SU-DHL-6 (cell line): ENCODE results near the gene TACC3.

Experiments used
- H2AFZ ChIP-seq: fragments of 200-600 bp; sonication (generic); 2 replicates; pipeline ENCODE4 v1.6.1; 2014; ENCODE audit warnings: low read depth, mild to moderate bottlenecking, moderate library complexity, mixed read lengths, antibody characterized with exemption, low read length; ENCODE audit not compliant: severe bottlenecking
- H3F3A ChIP-seq: fragments of 200-600 bp; shearing (Covaris generic); 2 replicates; pipeline ENCODE4 v1.6.0; 2016; ENCODE audit warnings: antibody characterized with exemption, mild to moderate bottlenecking; ENCODE audit not compliant: insufficient read depth
- H3K27ac ChIP-seq: fragments of 200-600 bp; sonication (generic); 2 replicates; pipeline ENCODE4 v1.5.1; 2016; ENCODE audit warnings: low read depth, mild to moderate bottlenecking, low read length, moderate library complexity, mixed read lengths
- H3K27me3 ChIP-seq: fragments of 200-600 bp; sonication (generic), shearing (Covaris generic); 2 replicates; pipeline ENCODE4 v1.6.0; 2014; ENCODE audit warnings: mild to moderate bottlenecking, low read length
- H3K36me3 ChIP-seq: fragments of 200-600 bp; sonication (generic); 2 replicates; pipeline ENCODE4 v1.6.1; 2014; ENCODE audit warnings: mild to moderate bottlenecking, low read length, mixed read lengths
- H3K4me2 ChIP-seq: fragments of 300-600, 200-600 bp; shearing (Covaris generic), sonication (generic); 2 replicates; pipeline ENCODE4 v1.6.0; 2014; ENCODE audit warnings: low read length, low read depth, mild to moderate bottlenecking; ENCODE audit not compliant: poor library complexity, severe bottlenecking
- H3K4me3 ChIP-seq: fragments of 200-600 bp; sonication (generic); 2 replicates; pipeline ENCODE4 v1.5.1; 2014; ENCODE audit warnings: antibody characterized with exemption, low read length, mild to moderate bottlenecking, mixed read lengths; ENCODE audit not compliant: insufficient read depth, poor library complexity, severe bottlenecking
- H3K79me2 ChIP-seq: fragments of 200-600 bp; sonication (generic); 2 replicates; pipeline ENCODE4 v1.6.1; 2014; ENCODE audit warnings: mild to moderate bottlenecking, low read length, moderate library complexity; ENCODE audit not compliant: insufficient read depth
- H3K9ac ChIP-seq: fragments of 200-600 bp; sonication (generic); 2 replicates; pipeline ENCODE4 v1.7.0; 2014; ENCODE audit warnings: mild to moderate bottlenecking, low read length
- H3K9me2 ChIP-seq: fragments of 200-600 bp; sonication (generic); replicated peaks from 2 replicates; pipeline ENCODE4 v1.6.1; 2014; ENCODE audit warnings: low read length; ENCODE audit not compliant: insufficient read depth
- H3K9me3 ChIP-seq: fragments of 200-600 bp; sonication (generic); 2 replicates; pipeline ENCODE4 v1.6.1; 2014; ENCODE audit warnings: low read length, mixed read lengths; ENCODE audit not compliant: insufficient read depth
- H4K20me1 ChIP-seq: fragments of 200-600 bp; sonication (generic); 2 replicates; pipeline ENCODE4 v1.6.1; 2014; ENCODE audit warnings: low read depth, mild to moderate bottlenecking, antibody characterized with exemption, low read length, moderate library complexity, mixed read lengths
- EZH2phosphoT487 ChIP-seq: fragments of 200-600 bp; sonication (generic), shearing (Covaris generic); conservative IDR thresholded peaks from 2 replicates; pipeline ENCODE4 v1.6.1; 2018; ENCODE audit warnings: mild to moderate bottlenecking, antibody characterized with exemption, low read length, moderate library complexity, mixed read lengths
- TF ChIP-seq, protein P1 (sequence below): fragments of 200-600 bp; sonication (generic); IDR thresholded peaks from one replicate; pipeline ENCODE4 v1.5.1; 2017; ENCODE audit warnings: antibody characterized with exemption, mild to moderate bottlenecking, low read length, moderate library complexity; ENCODE audit not compliant: insufficient read depth, poor library complexity, severe bottlenecking

The TACC3 gene

DNA sequence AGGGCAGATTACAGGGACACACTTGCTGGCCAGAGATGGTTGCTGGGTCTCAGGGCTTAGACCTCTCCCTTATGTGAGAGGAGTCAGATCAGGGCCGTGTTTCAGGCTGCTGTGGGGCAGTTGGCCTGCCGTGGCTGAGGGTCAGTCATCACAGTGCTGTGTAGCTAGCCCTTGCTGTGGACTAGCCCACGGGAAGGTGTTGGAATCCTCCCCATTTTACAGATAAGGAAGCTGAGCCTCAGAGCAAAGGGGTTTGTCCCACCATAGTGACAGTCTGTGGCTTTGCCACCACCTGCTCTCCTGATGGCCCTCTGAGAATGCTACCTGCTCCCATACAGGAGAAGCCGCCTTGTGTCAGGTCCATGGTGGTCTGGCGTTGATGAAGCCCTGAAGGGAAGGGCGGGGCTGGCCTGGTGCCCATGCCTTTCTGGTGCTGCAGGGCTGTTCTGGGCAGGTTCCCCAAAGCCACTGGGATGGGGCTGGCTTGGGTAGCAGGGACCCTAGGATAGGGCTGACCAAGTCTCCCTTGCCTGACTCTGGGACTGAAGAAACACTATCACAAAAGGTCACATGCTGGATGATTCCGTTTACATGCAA is 34.8 kb upstream of the TACC3 start:
- H3K79me2 ChIP-seq: no peaks in the 10 kb centered on the region

DNA sequence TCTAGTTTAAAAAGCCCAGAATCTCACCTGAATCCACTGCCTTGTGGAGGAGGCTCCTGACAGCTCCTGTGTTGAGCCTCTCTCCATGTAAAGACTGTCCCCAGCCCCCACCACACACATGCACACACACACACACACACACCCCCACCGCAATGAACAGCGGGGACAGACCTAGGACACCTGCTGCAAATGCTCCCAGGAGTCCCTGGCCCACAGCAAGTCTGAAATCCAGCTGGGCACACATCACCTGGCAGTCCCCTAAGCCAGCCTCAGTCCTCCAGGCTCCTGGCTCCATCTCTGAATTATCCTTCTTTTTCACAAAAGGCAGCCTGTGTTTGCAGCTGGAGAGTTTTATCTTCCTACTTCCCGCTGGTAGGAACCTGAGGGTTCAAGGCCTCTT is 30.6 kb upstream of the TACC3 start:
- H3K9me2 ChIP-seq: no peaks in the 10 kb centered on the region
- H3K79me2 ChIP-seq: no peaks in the 10 kb centered on the region
- H3K4me3 ChIP-seq: no peak overlapping the region
- no peaks in the 10 kb centered on the region for H3K9me3 ChIP-seq
- no peaks in the 10 kb centered on the region for H3K27me3 ChIP-seq
- no peak overlapping the region for H3K4me2 ChIP-seq
- H4K20me1 ChIP-seq: peaks cover 8% of the 10 kb centered on the region; the same call in 1 of the 2 replicates
- no peak overlapping the region for H3K9ac ChIP-seq
- no peak overlapping the region for H3K27ac ChIP-seq
- H3K36me3 ChIP-seq: peaks cover 30% of the 10 kb centered on the region
- TF ChIP-seq, protein P1, sequence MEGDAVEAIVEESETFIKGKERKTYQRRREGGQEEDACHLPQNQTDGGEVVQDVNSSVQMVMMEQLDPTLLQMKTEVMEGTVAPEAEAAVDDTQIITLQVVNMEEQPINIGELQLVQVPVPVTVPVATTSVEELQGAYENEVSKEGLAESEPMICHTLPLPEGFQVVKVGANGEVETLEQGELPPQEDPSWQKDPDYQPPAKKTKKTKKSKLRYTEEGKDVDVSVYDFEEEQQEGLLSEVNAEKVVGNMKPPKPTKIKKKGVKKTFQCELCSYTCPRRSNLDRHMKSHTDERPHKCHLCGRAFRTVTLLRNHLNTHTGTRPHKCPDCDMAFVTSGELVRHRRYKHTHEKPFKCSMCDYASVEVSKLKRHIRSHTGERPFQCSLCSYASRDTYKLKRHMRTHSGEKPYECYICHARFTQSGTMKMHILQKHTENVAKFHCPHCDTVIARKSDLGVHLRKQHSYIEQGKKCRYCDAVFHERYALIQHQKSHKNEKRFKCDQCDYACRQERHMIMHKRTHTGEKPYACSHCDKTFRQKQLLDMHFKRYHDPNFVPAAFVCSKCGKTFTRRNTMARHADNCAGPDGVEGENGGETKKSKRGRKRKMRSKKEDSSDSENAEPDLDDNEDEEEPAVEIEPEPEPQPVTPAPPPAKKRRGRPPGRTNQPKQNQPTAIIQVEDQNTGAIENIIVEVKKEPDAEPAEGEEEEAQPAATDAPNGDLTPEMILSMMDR: no peak
- TF ChIP-seq EZH2phosphoT487: no peak
- peaks cover 44% of the 10 kb centered on the region for H3F3A ChIP-seq
- no peak overlapping the region for H2AFZ ChIP-seq

More for the DNA sequence above, 34.8 kb upstream of the TACC3 start:
- Histone ChIP-seq H3K27me3 (no peaks in the 10 kb centered on the region), H3K9ac (no peak overlapping the region), H3F3A (peaks cover 22% of the 10 kb centered on the region), H2AFZ (no peak overlapping the region), H4K20me1 (no peaks in the 10 kb centered on the region; the same call in 1 of the 2 replicates), H3K4me3 (no peak overlapping the region), H3K36me3 (peaks cover 8% of the 10 kb centered on the region), H3K27ac (no peak overlapping the region), H3K9me2 (no peaks in the 10 kb centered on the region), H3K9me3 (no peaks in the 10 kb centered on the region), H3K4me2 (no peak overlapping the region)
- TF ChIP-seq EZH2phosphoT487: no peak
- TF ChIP-seq, protein P1: no peak

DNA sequence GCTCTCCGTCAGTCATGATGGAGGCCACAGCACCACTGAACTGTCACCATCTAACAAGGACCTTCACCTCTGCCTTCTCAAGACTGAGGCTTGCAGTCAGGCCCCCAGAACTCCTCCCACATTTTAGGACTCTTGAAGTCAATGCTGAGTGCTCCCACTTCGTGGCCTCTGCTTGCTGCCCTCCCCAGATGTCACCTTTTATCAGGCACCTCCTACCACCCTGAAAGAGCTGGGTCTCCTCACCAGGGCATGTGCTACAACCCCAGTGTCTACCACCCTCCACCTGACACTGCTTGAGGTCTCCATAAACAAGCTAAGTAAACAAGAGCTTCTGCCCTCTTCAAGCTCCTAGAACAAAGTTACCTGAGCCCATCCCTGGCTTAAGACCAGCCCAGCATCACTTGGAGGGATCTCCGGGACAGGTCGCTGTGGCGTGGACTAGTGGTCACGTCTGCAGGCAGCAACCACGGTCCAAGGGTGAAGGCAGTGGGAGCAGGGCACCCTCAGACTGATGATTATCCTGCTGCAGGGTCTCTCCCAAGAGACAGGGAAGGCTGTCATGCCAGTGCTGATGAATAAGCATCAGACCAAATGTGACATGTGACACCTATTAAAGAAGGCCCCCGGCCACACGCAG is 29.5 kb upstream of the TACC3 start:
- Histone ChIP-seq H3K9me3 (no peaks in the 10 kb centered on the region), H3K9ac (no peak overlapping the region), H3K79me2 (no peaks in the 10 kb centered on the region), H2AFZ (no peak overlapping the region), H4K20me1 (peaks cover 8% of the 10 kb centered on the region; the same call in 1 of the 2 replicates), H3K27ac (no peak overlapping the region), H3K4me2 (no peak overlapping the region), H3K4me3 (no peak overlapping the region), H3K9me2 (no peaks in the 10 kb centered on the region), H3F3A (peaks cover 49% of the 10 kb centered on the region), H3K27me3 (no peaks in the 10 kb centered on the region), H3K36me3 (peaks cover 36% of the 10 kb centered on the region)
- TF ChIP-seq EZH2phosphoT487: no peak
- TF ChIP-seq, protein P1: no peak
